GM21786 (cell line): Measurements from ENCODE around the gene NQO2.

Experiments used
- ATAC-seq: cut with Tn5 transposase; IDR thresholded peaks from one replicate; pipeline ENCODE4 v1.9.1; 2021; ENCODE audit not compliant: unreplicated experiment

The NQO2 gene

GRCh38 chr6:3068329-3069214 is 68.9 kb downstream of the NQO2 start, which contains the start of gene RIPK1:
Gene RIPK1, plus strand, starts transcription at chr6:3068494. Its CDS starts 8,330 bp downstream, at chr6:3076824.
- peak; percentile 84 for ATAC-seq
